ENCODE data around the gene CHP2.

GRCh38 chr16:23726710-23727109 lies 28.1 kb upstream of the CHP2 start:
- TF ChIP-seq CTCF (IDR thresholded peaks at IDR 0.05) (no peak), POLR2AphosphoS5 (IDR thresholded peaks at IDR 0.05) (no peak), EP300 (IDR thresholded peaks at IDR 0.05) (no peak)

Measured in esophagus muscularis mucosa (tissue), 4 donors.